Embryonic facial prominence (tissue), 1 donor: ENCODE measurements around the gene RASL11B.

Experiments
- DNase-seq: peaks from one replicate; pipeline ENCODE4 v3.0.0-alpha.2; 2016; ENCODE audit errors: extremely low spot score

Gene RASL11B

DNA sequence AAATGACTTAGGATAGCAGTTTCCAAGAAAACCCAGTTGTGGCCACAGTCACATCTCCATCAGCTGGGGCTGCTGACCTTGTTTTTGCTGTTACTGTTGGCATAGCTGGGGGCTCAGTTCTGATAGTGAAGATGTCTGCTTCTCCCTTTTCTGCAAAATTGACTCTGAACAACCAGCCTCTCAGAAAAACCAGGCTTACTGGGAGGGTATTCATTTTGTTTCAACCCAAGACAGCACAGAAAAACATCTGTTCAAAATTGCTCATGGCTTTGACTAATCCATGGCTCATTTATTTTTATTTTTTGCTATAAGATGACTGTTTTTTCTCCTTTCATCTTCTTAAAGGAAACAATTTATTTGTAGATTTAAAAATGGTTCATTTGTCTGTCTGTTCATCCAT lies 53.1 kb downstream of the RASL11B start:
- DNase-seq: no peak

DNA sequence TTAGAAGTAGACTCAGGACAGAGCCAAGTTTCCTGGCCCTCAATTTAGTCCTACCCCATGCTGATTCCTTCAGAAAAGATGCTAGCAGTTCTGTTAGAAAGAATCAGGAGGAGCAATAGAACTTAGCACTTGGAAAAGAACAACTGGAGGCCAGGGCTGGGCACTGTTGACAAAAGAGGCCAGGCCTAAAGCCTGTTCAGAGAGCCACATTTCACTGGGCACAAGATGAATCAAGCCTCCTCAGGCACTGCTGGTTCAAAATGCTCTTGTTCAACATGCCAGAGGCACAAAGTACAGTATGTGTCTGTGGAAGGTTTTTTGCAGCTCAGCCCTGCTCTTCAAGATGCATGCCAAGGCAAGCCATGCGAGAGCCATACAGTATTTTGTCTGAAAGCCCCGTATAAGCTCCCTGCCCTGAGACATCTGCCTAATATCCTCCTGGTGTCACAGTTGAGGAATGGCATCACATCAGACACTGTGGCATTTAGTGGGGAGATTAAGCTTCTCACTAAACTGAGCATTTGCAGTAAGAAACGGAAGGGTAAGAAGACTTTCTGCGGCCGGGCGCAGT lies 53.7 kb downstream of the RASL11B start:
- no peak for DNase-seq
